Measurements from ENCODE around the gene SP1.
"Not testable (repeated sequence)": the region's sequence is repeated elsewhere in the genome, so short reads cannot be mapped to it uniquely, and the experiment has no call there.

Gene SP1

GRCh38 chr12:53414756-53415417, 34.9 kb downstream of the SP1 start:
- DNase-seq = no peak

DNA sequence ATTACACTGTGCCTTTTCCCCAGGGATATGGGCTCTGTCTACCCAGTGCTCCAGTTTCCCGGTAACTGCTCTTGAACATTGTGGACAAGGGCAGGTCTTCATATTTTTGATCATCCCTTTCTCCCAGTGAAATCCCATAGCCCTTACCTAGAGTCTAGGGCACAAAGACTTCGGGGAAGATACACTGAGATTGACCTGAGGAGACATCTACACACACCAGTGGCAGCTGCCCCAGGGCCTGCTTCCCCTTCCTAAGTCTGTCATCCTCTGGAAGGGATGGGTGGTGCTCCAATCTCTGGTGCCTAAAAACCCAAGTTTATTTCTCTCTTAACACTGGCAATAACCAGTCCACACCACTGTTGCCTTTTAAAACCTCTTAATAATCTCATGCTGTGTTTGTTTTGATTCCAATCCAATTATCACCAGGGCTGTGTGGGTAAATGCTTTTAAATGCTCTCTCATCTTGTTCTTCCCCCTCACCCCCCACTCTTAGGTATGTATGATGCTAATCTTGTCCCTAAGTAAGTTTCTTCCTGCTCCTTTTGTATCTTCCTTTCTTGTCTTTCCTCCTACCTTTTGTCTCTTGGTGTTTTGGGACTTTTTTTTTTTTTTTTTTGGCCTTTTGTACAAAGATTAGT, 35.9 kb downstream of the SP1 start:
- DNase-seq = not testable (repeated sequence)

DNA sequence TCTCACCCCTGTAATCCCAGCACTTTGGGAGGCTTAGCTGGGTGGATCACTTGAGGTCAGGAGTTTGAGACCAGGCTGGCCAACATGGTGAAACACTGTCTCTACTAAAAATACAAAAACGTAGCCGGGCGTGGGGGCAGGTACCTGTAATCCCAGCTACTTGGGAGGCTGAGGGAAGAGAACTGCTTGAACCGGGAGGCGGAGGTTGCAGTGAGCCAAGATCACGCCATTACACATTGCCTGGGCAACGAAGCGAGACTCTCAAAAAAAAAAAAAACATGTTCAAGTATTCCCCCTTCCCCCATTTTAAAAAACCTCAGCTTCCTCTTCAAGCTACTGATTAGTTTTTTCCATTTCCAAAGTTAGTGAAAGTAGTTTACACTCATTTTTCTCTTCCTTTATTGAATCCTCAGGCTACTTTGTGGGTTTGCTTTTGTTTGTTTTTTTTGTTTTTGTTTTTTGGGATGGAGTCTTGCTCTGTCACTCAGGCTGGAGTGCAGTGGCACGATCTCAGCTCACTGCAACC, 37.4 kb downstream of the SP1 start:
- not testable (repeated sequence) for DNase-seq

GRCh38 chr12:53418221-53418620, 38.2 kb downstream of the SP1 start:
- no peak for DNase-seq

DNA sequence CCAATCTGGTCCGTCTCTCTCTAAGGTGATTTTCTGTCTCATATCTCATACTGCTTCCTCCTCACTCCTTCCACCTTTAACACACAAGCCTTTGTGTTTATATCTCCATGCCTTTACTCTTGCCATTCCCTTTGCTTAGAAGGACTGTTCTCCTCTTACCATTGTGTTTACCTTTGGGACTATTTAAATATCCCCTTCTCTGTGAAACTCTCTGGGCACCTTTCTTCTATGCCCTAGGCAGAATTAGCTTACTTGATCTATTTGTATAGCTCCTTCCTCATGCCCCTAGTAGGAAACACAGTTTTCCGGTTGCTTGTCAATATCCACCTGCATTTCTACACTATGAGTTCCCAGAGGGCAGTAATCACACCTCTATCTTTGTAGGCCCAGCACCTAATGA, 39.8 kb downstream of the SP1 start:
- no peak for DNase-seq

DNA sequence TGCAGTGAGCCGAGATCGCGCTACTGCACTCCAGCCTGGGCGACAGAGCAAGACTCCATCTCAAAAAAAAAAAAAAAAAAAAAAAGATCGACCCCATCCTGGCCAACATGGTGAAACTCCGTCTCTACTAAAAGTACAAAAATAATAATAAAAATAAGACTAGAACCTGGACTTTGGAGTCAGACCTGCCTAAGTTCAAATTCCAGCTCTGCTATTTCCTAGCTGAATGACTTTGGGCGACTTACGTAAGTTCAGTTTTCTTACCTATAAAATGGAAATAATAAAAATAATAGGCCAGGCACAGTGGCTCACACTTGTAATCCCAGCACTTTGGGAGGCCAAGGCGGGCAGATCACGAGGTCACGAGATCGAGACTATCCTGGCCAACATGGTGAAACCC, 42.3 kb downstream of the SP1 start:
- not testable (repeated sequence) for DNase-seq

DNA sequence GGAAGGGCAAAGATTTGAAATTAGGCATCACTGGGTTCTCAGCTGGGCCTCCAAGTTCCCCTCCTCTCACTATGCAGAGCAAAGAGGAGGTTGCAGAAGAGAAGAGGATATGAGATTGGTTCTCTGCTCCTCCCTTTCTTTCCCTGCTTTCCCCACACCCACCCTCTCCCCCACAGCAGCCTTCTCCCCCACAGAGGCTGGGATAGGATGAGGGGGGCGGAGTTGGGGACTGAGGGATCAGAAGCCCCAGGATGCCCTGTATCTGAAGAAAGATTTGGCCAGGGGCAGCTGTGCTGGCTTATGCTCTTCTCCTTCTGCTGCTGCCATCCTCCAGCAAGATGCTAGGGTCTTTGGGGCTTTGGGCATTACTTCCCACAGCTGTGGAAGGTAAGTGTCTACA, 43.6 kb downstream of the SP1 start, which contains the start of gene AMHR2:
TSS of gene AMHR2 (plus strand) at position 259 of the 400 bp plus-strand sequence. CDS start at position 339, 80 bp downstream.
- DNase-seq = no peak

- no peak for DNase-seq
Measured at GRCh38 chr12:53424626-53425514, 44.9 kb downstream of the SP1 start.

GRCh38 chr12:53425515-53426150, 45.7 kb downstream of the SP1 start:
- no peak for DNase-seq

DNA sequence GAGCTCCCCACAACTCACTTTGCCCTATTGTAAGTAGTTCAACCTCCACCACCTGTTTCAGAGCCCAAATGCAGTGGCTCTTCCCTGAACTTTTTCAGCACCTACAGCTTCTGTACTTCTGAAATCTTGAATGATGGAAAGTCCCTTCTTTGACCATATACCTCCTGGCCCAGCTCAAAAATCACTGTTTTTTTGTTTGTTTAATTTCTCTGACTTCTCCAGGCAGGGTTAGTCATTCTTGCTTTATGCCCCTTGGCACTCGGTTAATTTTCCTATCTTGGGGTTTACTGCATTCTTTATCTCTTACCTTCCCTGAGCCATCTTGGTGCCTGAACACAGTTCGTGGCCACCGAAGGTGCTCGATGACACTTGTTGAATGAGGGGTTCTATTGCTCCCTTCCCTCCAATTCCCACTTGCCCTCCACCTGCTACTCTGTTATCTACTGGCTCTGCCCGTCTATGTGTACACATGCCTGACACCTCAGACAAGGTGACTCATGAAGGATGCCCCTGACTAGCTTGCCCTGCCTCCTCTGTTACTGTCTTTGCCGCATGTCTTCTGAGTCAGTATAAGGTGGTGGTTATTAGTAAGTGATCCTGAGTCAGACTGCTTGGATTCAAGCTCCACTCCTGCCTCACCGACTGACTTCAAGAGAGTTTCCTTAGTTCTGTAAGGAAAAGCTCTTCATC, 48.1 kb downstream of the SP1 start:
- DNase-seq = no peak

DNA sequence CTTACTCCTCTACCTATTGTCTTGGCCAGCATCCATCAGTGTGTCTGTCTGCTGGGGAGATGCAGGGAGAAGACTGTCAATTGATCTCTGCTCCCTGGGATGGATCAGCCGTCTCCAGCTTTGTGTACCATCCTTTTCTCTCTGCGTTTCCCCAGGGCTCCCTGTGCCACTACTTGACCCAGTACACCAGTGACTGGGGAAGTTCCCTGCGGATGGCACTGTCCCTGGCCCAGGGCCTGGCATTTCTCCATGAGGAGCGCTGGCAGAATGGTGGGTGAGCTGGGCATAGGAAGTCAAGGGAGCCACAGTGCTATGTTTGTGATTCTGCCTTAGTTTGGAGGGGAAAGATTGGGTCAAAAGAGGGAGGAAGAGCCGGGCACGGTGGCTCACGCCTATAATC, 48.8 kb downstream of the SP1 start:
- no peak for DNase-seq

- DNase-seq = no peak
Measured at GRCh38 chr12:53430116-53430515, 50.1 kb downstream of the SP1 start.

GRCh38 chr12:53431187-53431586, 51.2 kb downstream of the SP1 start:
- DNase-seq = no peak

GRCh38 chr12:53435326-53435725, 55.4 kb downstream of the SP1 start:
- not testable (repeated sequence) for DNase-seq

DNA sequence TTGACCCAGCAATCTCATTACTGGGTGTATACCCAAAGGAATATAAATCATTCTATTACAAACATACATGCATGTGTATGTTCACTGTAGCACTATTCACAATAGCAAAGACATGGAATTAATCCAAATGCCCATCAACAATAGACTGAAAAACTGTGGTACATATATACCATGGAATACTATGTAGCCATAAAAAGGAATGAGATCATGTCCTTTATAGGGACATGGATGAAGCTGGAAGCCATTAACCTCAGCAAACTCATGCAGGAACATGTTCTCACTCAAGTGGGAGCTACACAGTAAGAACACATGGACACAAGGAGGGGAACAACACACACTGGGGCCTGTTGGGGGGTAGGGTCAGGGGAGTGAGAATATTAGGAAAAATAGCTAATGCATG, 59.6 kb downstream of the SP1 start:
- not testable (repeated sequence) for DNase-seq

- peak; percentile 99 for DNase-seq
Measured at GRCh38 chr12:53441040-53441833, 61.3 kb downstream of the SP1 start, which contains the start of gene PRR13. TSS of gene PRR13 (plus strand) at chr12:53441734. CDS start at chr12:53442715, 981 bp downstream.

DNA sequence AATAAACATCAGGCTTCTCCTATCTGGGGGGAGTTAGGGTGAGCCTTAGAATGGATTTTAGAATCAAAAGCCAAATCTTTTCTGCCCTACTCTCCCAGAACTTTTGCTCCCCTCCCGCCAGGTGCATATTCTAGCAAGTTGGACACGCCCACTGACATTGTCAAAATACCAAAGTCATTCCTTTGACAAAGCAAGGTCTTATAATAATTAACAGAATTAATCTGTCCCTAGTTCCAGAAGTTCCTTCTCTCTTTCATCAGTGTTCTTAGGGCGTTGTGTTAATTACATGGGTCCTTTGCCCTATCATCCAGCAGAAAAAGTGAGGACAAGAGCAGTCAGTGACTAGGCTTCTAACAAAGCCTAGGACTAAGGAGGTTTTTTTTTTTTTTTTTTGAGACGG, 64.0 kb downstream of the SP1 start:
- DNase-seq = peak; percentile 1

DNA sequence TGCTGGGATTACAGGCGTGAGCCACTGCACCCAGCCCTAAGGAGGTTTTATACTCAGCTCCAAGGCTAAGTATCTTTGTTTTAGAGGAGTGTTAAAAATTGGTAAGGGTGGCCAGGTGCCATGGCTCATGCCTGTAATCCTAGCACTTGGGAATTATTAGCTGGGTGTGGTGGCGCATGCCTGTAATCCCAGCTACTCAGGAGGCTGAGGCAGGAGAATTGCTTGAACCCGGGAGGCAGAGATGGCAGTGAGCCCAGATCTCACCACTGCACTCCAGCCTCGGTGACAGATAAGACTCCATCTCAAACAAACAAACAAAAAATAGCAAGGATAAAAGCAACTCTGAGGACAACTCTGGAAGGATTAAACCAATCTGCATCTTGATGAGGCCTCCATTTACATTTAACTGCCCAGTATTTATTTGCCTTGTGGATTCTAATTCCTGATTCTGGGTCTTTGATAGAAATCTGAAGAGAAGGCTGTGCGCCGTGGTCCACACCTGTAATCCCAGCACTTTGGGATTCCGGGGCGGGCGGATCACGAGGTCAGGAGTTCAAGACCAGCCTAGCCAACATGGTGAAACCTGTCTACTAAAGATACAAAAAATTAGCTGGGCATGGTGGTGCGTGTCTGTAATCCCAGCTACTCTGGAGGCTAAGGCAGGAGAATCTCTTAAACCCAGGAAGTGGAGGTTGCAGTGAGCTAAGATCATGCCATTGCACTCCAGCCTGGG, 64.8 kb downstream of the SP1 start:
- DNase-seq = not testable (repeated sequence)

- peak; percentile 1 for DNase-seq
Measured at GRCh38 chr12:53450936-53451335, 71.0 kb downstream of the SP1 start.

GRCh38 chr12:53451661-53452158, 71.7 kb downstream of the SP1 start, which contains the start of gene PCBP2:
TSS of gene PCBP2 (plus strand) at chr12:53452102. CDS start at chr12:53454801, 2,699 bp downstream.
- peak; percentile 99 for DNase-seq

All from RPMI8226 (cell line).